Osteocyte (in vitro differentiated cells): Measurements from ENCODE around the gene IL10RB. TPM values are rescaled to one million over a fixed set of nuclear protein-coding genes. Genes with fewer than 3 reads are reported as not detected.

Experiments used
- DNase-seq: peaks from one replicate; pipeline ENCODE4 v3.0.0; 2021; ENCODE audit warnings: mixed read lengths; ENCODE audit not compliant: unreplicated experiment; ENCODE audit errors: extremely low spot score
- H3K27ac Mint-ChIP-seq: one replicate; pipeline ENCODE4 v1.8.0; 2021; ENCODE audit warnings: mild to moderate bottlenecking, mixed read lengths; ENCODE audit not compliant: unreplicated experiment
- H3K27me3 Mint-ChIP-seq: one replicate; pipeline ENCODE4 v1.8.0; 2021; ENCODE audit warnings: mixed read lengths; ENCODE audit not compliant: unreplicated experiment
- H3K36me3 Mint-ChIP-seq: one replicate; pipeline ENCODE4 v1.8.0; 2021; ENCODE audit warnings: mixed read lengths; ENCODE audit not compliant: unreplicated experiment
- H3K4me1 Mint-ChIP-seq: one replicate; pipeline ENCODE4 v1.8.0; 2021; ENCODE audit warnings: mixed read lengths; ENCODE audit not compliant: unreplicated experiment
- H3K4me3 Mint-ChIP-seq: one replicate; pipeline ENCODE4 v1.8.0; 2021; ENCODE audit warnings: mild to moderate bottlenecking, moderate library complexity, mixed read lengths; ENCODE audit not compliant: unreplicated experiment
- H3K9me3 Mint-ChIP-seq: one replicate; pipeline ENCODE4 v1.8.0; 2021; ENCODE audit warnings: mixed read lengths; ENCODE audit not compliant: unreplicated experiment
- CTCF ChIP-seq: fragments of 200-600 bp; sonication (generic); IDR thresholded peaks from 2 replicates; pipeline ENCODE4 v1.5.0; 2021; ENCODE audit warnings: antibody characterized with exemption, mild to moderate bottlenecking, moderate library complexity
- total RNA-seq: library from RNA; stranded (reverse); gene quantifications from 2 replicates; pipeline ENCODE4 v1.2.1, GENCODE V29; 2021

Gene IL10RB
- total RNA-seq, 1 donor from 2014 or later: 21.1 TPM

DNA sequence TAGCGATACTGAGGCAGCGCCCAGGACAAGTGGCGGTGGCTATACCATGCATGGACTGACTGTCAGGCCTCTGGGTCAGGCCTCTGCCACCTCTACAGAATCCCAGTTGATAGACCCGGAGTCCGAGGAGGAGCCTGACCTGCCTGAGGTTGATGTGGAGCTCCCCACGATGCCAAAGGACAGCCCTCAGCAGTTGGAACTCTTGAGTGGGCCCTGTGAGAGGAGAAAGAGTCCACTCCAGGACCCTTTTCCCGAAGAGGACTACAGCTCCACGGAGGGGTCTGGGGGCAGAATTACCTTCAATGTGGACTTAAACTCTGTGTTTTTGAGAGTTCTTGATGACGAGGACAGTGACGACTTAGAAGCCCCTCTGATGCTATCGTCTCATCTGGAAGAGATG is 3.2 kb upstream of the IL10RB start:
- DNase-seq: peak; percentile 66
- Mint-ChIP-seq H3K9me3 (no peaks in the 10 kb centered on the region), H3K4me1 (peaks cover 21% of the 10 kb centered on the region), H3K27ac (no peak overlapping the region), H3K36me3 (peaks cover 11% of the 10 kb centered on the region), H3K27me3 (no peaks in the 10 kb centered on the region), H3K4me3 (no peak overlapping the region)
- TF ChIP-seq CTCF: no peak

GRCh38 chr21:33264561-33264960 is 1.6 kb upstream of the IL10RB start:
- DNase-seq: no peak
- H3K27me3 Mint-ChIP-seq: no peaks in the 10 kb centered on the region
- no peak overlapping the region for H3K4me3 Mint-ChIP-seq
- H3K27ac Mint-ChIP-seq: no peak overlapping the region
- no peaks in the 10 kb centered on the region for H3K9me3 Mint-ChIP-seq
- TF ChIP-seq CTCF: no peak
- H3K36me3 Mint-ChIP-seq: peaks cover 11% of the 10 kb centered on the region
- peaks cover 25% of the 10 kb centered on the region for H3K4me1 Mint-ChIP-seq

- Mint-ChIP-seq H3K27ac (peak overlapping the region; percentile 58), H3K27me3 (no peaks in the 10 kb centered on the region), H3K4me3 (peak overlapping the region; percentile 89), H3K4me1 (peaks cover 25% of the 10 kb centered on the region), H3K36me3 (peaks cover 15% of the 10 kb centered on the region), H3K9me3 (no peaks in the 10 kb centered on the region)
- DNase-seq: no peak
- no peak for TF ChIP-seq CTCF
Measured at GRCh38 chr21:33265664-33266049, 510 bp upstream of the IL10RB start.

- no peak for DNase-seq
- no peaks in the 10 kb centered on the region for H3K9me3 Mint-ChIP-seq
- H3K27ac Mint-ChIP-seq: peak overlapping the region; percentile 86
- no peaks in the 10 kb centered on the region for H3K27me3 Mint-ChIP-seq
- H3K4me1 Mint-ChIP-seq: peaks cover 25% of the 10 kb centered on the region
- no peak for TF ChIP-seq CTCF
- H3K36me3 Mint-ChIP-seq: peaks cover 18% of the 10 kb centered on the region
- peak overlapping the region; percentile 89 for H3K4me3 Mint-ChIP-seq
Measured at GRCh38 chr21:33266789-33267135, 595 bp downstream of the IL10RB start.

DNA sequence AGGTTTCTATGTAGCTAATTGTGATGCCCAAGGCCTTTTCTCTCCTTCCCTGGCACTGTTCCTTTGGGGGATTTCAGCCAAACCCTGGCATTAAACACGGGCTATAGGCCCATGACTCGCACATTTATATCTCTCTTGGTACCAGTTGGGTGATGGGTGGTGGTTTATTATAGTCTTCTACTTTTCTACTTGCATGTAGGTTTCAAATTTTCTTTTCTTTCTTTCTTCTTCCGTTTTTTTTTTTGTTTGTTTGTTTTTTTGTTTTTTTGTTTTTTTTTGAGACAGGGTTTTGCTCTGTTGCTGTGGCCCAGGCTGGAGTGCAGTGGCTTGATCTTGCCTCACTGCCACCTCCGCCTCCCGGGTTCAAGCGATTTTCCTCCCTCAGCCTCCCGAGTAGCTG is 1.1 kb downstream of the IL10RB start:
- Mint-ChIP-seq H3K36me3 (peaks cover 18% of the 10 kb centered on the region), H3K4me3 (peak overlapping the region; percentile 89), H3K27me3 (no peaks in the 10 kb centered on the region), H3K4me1 (peaks cover 25% of the 10 kb centered on the region), H3K9me3 (no peaks in the 10 kb centered on the region), H3K27ac (peak overlapping the region; percentile 86)
- DNase-seq: no peak
- TF ChIP-seq CTCF: no peak
